A549 treated with CpdA at 1 μM for 4 hours (cell line): Measurements from ENCODE around the gene ZMYM1. TPM values are rescaled to one million over a fixed set of nuclear protein-coding genes. Genes with fewer than 3 reads are reported as not detected.

Experiments
- total RNA-seq: library from RNA; stranded (reverse); fragments of 200-300 nt; extraction: Qiagen RNA extraction; gene quantifications from 5 replicates; pipeline ENCODE4 v1.2.3, GENCODE V29; 2022; ENCODE audit warnings: low read depth

ZMYM1 gene
- 5.5 to 8.5 TPM (median 5.8 TPM) in 5 replicates for total RNA-seq

DNA sequence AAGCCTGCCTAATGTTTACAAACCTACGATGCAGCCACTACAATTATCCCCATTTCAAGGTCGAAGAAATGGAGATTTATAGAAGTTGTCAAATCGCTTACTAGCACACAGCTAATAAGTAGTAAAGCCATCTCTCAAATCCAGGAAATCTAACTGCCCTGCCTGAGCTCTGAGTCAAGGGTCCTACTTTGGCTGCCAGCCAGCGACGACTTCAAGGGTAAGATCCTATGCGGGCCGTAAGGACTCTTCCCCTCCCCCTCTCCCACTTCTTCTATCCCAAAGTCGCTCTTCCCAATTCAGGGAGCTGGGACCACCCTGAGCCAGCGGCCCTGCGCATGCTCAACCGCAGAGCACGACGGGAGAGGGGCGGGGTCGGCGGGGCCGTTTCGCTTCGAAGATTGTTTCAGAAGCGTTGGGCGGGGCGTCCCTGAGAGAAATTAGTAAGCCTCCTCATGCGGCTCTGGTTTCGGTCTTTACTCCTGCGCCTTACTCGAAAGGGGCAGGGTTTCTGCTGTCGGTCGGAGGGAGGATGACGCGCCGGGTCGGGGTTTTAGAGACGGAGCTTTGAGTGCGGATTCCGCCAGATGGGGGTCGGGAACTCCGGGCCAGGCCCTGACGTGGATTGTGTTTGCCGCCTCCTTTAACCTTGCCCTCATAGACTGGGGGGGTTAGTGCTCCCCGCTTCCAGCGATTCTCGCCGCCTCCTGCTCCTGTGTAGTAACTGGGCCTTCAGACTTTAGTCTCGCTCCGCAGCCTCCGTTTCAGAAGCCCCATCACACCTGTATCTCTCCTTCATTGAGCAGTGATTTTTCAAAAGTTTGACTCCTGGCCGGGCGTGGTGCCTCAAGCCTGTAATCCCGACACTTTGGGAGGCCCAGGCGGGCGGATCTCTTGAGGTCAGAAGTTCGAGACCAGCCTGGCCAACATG, at the start of gene ZMYM1:
Gene ZMYM1 (plus strand): TSS at position 383 of the 928 bp plus-strand sequence. CDS start 14,603 bp downstream, outside the sequence.

Other genes with a start within 250 kb of the ZMYM1 start
- 33.7 to 59.6 TPM (median 54.0 TPM) in 5 replicates for gene SMIM12, start 219.6 kb upstream of the ZMYM1 start, total RNA-seq
- gene DLGAP3, start 149.7 kb upstream of the ZMYM1 start, total RNA-seq, result 0.09 to 0.34 TPM (median 0.27 TPM) in 5 replicates
- gene TMEM35B, start 94.0 kb upstream of the ZMYM1 start, total RNA-seq, result 14.5 to 19.9 TPM (median 16.7 TPM) in 5 replicates
- gene ZMYM6, start 47.4 kb upstream of the ZMYM1 start, total RNA-seq, result 4.3 to 4.9 TPM (median 4.6 TPM) in 5 replicates
- 191 to 316 TPM (median 215 TPM) in 5 replicates for gene SFPQ, start 113.8 kb downstream of the ZMYM1 start, total RNA-seq
- 10.8 to 13.6 TPM (median 11.6 TPM) in 5 replicates for gene ZMYM4, start 189.3 kb downstream of the ZMYM1 start, total RNA-seq